ENCODE results near the gene RAPGEF4. TPM values are rescaled to one million over a fixed set of nuclear protein-coding genes. Genes with fewer than 3 reads are reported as not detected.

Gene RAPGEF4
- total and polyA plus RNA-seq, 2 of the 13 experiments (the other 11 are each of a cell fraction or from before 2014, with no cell fraction given), result 0.78 to 0.91 TPM

- TF ChIP-seq STAG1 (CRISPR knock-in tag; IDR thresholded peaks at IDR 0.05) (peak; percentile 99), NONO (IDR thresholded peaks at IDR 0.05) (no peak), NONO (CRISPR knock-in tag; conservative IDR thresholded peaks at IDR 0.05) (0 out of 2 replicates have a peak, but pooled peaks have one; percentile 18), KDM1A (CRISPR knock-in tag; IDR thresholded peaks at IDR 0.05) (no peak), BCL6 (CRISPR knock-in tag; IDR thresholded peaks at IDR 0.05) (no peak), ZNF567 (CRISPR knock-in tag; IDR thresholded peaks at IDR 0.05; ENCODE audit: borderline replicate concordance) (no peak), TP53 (CRISPR knock-in tag; conservative IDR thresholded peaks at IDR 0.05) (no peak), KMT2A (CRISPR knock-in tag; IDR thresholded peaks at IDR 0.05) (no peak), CTCF (CRISPR knock-in tag; IDR thresholded peaks at IDR 0.05) (peak; percentile 95), E2F2 (CRISPR knock-in tag; IDR thresholded peaks at IDR 0.05; ENCODE audit: borderline replicate concordance) (no peak), ZNF639 (CRISPR knock-in tag; conservative IDR thresholded peaks at IDR 0.05) (0 out of 2 replicates have a peak, but pooled peaks have one; percentile 42), ZNF574 (CRISPR knock-in tag; IDR thresholded peaks at IDR 0.05) (no peak), XRCC5 (optimal IDR thresholded peaks at IDR 0.05; ENCODE audit: low read length) (peak; percentile 67), PITX1 (CRISPR knock-in tag; IDR thresholded peaks at IDR 0.05) (peak; percentile 14; the same call in 1 of the 2 replicates)
Observed at GRCh38 chr2:173027181-173028128, 291.8 kb downstream of the RAPGEF4 start (continued).

Data from HepG2 (cell line).